NCI-H510A treated with DMSO at 0.1 percent for 48 hours (cell line): Measurements from ENCODE around the gene TPX2.

Source experiments
- DNase-seq: peaks from one replicate; lab custom pipeline; 2025; lab: John Stamatoyannopoulos, UW

TPX2 gene, protein sequence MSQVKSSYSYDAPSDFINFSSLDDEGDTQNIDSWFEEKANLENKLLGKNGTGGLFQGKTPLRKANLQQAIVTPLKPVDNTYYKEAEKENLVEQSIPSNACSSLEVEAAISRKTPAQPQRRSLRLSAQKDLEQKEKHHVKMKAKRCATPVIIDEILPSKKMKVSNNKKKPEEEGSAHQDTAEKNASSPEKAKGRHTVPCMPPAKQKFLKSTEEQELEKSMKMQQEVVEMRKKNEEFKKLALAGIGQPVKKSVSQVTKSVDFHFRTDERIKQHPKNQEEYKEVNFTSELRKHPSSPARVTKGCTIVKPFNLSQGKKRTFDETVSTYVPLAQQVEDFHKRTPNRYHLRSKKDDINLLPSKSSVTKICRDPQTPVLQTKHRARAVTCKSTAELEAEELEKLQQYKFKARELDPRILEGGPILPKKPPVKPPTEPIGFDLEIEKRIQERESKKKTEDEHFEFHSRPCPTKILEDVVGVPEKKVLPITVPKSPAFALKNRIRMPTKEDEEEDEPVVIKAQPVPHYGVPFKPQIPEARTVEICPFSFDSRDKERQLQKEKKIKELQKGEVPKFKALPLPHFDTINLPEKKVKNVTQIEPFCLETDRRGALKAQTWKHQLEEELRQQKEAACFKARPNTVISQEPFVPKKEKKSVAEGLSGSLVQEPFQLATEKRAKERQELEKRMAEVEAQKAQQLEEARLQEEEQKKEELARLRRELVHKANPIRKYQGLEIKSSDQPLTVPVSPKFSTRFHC

DNA sequence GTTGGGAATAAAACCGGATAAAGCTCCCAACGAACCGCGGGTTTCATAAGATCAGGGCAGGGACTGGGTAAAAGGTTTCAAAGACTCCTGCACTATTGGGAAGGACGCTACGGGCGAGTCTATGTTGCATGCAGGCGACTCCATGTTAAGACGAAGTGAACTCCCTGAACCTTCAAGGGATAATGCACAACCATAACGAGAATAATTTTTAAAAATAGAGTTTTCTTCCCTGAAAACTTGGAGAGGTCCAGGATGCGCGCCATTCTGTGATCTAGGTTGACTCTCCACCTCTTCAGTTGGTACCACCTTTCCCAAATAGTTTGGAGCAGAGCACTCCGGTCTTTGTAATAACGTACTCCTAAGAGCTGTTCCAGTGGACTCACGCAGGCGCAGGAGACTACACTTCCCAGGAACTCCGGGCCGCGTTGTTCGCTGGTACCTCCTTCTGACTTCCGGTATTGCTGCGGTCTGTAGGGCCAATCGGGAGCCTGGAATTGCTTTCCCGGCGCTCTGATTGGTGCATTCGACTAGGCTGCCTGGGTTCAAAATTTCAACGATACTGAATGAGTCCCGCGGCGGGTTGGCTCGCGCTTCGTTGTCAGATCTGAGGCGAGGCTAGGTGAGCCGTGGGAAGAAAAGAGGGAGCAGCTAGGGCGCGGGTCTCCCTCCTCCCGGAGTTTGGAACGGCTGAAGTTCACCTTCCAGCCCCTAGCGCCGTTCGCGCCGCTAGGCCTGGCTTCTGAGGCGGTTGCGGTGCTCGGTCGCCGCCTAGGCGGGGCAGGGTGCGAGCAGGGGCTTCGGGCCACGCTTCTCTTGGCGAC lies at the start of gene TPX2:
Gene TPX2, plus strand, starts transcription at position 562 of the 821 bp plus-strand sequence. CDS start 18,187 bp downstream, outside the sequence.
- peak; percentile 96 for DNase-seq

DNA sequence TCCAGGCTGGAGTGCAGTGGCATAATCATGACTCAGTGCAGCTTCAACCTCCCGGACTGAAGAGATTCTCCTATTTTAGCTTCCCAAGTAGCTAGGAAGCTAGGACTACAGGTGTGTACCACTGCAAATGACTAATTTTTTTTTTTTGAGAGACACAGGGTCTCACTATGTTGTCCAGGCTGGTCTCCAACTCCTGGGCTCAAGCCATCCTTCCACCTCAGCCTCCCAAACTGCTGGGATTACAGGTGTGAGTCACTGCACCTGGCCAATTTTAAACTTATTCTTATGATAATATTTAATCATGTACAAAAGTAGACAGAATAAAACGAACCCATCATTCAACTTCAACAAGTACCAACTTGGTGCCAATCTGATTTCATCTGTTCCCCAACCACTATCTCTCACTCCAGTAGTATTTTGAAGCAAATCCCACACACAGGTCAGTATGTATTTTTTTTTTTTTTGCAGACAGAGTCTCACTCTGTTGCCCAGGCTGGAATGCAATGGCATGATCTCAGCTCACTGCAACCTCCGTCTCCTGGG lies 48.9 kb upstream of the TPX2 start:
- no peak for DNase-seq

DNA sequence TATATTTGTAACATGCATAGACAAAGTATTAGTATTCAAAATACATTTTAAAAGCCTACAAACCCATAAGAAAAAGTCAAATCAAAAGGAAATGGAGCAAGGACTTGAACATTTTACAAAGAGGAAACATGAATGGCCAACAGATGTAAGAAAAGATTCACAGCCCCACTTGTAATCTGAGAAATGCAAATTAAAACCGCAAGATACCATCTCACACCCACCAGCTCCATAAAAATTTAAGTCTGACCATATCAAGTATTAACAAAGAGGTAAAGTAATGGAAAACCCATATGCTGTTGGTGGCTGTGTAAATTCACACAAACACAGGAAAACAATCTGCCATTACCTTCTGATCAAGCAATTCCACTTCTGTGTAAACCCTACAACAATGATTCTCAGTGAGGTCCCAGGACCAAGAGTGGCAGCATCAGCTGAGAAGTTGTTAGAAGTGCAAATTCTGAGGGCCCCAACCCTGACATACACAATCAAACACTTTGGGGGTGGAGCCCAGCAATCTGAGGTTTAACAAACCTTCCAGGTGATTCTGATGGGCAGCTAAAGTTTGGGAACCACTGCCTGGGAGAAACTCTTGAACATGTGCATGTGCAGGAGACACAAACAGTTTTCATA lies 47.3 kb upstream of the TPX2 start:
- no peak for DNase-seq

DNA sequence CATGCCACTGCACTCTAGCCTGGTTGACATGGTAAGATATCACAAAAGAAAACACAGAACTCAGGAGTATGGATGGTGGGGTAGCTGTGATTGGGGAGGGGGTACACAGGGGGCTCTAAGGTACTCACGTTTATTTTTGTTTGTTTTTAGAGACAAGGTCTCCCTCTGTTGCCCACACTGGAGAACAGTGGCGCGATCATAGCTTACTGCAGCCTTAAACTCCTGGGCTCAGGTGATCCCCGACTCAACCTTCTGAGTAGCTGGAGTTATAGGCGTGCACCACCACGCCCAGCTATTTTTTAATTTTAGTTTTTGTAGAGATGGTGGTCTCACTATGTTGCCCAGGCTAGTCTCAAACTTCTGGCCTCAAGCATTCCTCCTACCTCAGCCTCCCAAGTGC lies 45.7 kb upstream of the TPX2 start:
- no peak for DNase-seq

DNA sequence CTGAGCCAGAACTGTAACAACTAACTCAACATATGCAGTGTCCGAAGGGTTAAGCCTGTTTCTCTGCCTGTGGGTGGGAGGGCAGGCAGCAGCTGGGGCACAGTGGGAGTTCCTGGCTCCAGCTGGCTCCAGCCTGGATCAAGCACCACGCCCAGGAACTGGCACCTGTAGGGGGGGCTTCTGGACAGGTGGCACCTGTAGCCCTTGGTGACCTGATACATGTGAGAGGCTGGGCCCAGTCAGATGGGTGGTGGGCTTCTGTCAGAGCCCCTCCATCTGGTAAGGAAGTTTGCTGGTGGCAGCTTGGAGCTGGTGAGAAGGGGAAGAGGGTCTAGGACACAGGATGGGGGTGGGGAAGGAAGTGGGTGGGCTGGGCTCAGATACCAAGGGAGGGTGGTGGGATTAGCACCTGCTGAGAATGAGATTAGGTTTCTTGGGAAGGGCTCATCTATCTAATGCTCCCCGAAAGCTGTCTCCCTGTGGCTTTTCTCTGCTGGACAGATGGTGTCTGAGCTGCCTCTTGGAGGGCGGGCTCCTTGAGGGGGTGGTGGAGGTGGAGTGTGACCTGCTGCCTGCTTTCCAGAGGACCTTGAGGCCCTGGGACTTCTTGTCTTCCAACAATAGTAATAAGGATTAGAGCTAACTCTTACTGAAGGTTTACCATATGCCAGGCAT lies 45.0 kb upstream of the TPX2 start:
- peak; percentile 40 for DNase-seq

DNA sequence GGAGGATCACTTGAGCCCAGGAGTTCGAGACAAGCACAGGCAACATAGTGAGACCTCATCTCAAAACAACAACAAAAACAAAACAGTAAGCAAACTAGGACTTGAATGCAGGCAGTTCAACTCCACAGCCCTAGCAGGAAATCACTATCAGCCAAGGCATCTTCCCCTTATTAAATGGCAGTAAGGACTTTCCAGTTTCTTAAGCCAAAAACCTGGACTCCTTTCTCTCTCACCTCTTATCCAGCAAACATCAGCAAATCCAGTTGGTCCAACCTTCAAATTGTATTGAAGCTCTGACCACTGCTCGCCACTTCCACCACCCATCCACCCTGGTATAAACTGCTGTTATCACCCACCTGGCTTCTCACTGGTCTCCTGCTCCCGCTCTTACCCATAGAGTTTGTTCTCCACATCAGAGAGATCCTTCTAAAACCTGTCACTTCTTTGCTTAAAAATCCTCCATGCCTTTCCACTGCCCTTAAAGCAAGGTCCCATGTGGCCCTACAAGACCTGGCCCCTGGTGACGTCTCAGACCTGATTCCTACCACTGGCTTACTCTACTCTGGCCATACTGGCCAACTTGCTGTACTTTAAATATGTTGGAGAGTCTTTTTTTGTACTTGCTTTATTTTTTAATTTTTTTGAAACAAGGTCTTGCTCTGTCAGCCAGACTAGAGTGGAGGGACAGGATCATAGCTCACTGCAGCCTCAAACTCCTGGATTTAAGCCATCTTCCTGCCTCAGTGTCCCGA lies 44.1 kb upstream of the TPX2 start:
- no peak for DNase-seq

DNA sequence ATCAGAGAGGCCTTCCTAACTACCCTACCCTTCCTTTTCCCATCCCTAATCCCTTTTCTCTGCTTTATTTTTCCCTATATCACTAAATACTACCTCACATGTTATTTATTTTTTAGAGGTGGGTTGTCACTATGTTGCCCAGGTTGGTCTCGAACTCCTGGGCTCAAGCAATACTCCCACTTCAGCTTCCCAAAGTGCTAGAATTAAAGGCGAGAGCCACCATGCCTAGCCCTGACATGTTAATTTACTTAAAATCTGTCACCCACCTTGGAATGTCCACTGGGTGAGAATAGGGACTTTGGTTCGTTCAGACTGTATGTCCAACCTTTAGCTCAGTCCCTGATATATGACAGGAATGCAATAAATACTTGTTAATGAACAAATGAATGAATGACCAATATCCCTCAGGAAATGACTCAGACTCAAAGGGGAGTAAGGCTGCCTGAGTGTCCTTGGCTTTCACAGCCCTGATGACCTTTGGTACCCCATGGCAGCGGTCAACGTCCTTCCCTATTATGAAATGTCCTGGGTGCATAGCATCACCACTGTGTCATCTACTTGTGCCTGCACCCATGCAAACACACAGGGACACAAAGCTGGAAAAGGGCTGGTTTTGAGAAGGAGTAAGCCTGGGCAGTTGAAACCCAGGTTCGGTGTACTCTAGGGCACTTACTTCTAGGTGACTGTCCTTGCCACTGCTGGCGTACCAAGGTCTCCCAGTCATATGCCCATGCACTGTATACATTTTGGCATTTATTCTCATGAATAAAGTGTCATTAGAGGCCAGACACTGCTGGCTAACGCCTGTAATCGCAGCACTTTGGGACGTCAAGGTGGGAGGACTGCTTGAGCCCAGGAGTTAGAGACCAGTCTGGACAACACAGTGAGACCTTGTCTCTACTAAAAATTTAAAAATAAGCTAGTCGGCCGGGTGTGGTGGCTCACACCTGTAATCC lies 43.0 kb upstream of the TPX2 start:
- no peak for DNase-seq

DNA sequence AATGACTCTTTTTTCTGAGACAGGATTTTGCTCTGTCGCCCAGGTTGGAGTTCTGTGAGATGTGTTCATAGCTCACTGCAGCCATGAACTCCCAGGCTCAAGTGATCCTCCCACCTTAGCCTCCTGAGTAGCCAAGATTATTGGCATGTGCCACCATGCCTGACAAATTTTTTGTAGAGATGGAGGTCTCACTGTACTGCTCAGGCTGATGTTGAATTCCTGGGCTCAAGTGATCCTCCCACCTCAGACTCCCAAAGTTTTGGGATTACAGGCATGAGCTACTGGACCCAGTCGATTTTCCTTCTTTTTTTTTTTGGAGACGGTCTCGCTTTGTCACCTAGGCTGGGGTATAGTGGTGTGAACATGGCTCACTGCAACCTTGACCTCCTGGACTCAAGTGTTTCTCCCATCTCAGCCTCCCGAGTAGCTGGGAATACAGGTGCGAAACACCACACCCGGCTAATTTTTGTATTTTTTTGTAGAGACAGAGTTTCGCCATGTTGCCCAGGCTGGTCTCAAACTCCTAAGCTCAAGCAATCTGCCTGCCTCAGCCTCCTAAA lies 40.8 kb upstream of the TPX2 start:
- no peak for DNase-seq

DNA sequence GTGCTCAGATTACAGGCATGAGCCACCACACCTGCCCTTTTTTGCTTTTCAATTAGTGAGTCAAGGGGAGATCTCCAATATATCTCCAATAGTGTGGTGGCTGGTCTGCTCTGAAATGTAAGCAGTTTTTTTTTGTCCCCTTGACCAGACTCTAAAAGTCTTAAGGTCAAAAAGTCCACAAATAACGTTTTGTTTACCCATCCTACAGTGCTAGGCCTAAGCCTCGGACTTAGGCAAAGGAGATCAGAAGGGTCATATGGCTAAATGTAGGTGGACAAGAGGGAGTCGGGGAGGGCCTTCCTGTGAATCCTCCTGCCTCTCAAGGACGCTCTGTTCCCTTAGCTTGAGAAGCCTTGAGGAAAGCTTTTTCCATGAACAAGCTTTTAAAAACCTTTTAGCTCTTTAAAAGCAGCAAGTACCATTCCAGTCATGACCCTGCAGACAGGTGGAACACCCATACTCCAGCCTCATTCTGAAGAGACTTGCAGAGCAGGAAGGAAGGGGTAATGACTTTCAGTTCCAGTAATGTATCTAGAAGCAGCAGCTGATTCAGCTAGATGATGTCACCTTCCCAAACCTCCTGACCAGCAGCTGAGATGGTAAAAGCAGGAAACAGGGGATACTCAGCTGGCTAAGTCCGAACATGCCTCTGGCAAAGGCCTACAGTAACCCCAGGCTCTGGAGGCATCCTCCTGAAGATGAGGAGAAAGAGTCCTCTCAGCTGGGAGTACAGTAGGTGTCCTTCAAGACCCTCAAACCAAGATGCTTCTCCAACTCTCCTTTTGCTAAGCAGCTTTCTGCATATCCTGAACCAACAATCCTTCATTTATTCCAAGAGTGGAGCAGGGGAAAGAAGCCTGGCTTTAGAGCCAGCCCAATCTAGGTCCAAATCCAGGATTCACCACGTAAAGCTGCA lies 40.0 kb upstream of the TPX2 start:
- DNase-seq, result peak; percentile 89

DNA sequence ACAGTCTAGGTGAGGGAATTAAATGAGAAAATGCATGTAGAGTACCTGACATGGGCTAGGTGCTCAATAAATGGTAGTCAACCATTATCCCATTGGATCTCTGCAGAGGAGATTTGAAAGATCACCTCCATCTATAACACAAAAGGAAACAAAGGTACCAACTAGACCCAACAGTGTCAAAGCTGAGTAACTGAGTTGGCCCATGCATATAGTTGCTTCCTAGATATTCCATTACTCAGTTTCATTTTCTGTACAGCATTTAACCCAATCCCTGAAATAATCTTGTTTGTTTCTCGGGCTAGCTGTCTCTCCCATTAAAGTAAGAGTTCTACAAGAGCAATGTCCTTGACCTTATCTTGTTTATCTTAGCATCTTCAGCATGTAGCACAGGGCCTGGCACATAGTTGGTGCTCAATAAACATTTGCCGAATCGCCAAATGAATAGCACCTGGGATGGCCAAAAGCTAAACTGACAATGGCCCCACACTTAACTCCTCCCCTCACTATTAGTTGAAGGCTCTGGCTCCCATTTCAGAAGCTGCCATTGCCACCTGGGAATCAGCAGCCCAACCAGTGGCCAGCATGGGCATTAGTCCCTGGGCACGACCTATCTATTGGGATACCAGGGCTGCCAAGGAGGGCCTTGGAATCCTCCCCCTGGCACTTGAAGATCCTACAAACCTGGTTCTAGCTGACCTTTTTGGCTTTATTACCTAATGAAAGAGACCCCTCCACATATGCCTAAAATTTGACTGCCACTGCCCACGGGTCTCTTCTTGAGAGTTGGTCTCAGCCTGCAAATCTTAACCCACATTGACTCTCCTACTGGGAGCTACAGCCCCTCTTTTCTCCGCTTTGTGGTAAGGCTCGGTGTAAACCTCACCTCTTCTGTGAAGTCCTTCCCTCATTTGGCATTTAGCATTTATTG lies 39.0 kb upstream of the TPX2 start:
- DNase-seq, result no peak

DNA sequence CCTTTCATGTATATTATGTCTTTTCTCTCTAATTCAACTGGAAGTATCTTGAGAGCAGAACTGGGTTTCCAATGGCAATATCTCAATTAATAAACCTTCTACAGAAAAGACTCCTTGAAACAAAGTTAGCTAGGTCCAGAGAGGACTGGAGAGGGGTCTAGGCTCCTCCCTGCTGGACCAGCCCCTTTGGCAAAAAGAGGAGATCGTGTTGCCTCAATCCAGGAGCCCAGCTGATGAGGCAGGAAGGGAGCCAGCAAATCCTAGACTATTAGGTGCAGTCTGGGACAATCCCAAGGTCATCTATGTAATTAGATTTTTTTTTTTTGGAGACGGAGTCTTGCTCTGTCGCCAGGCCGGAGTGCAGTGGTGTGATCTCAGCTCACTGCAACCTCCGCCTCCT lies 38.3 kb upstream of the TPX2 start:
- DNase-seq, result no peak

DNA sequence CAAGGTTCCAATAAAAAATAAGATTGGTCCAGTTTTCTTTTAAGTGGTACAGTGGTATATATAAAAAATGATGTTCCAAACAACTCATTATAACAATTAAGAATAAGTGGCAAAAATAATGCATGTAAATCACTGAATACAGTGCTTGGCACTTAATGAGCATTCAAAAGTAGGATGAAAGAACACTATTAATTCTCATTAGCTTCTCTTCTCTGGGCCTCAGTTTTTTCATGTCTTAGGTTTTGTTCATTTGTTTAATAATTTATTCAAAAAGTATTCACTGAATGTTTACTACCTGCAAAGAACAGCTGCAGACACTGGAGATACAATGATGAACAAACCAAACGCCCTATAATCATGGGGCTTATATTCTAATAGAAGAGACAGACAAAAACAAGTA lies 37.5 kb upstream of the TPX2 start:
- DNase-seq, result no peak

DNA sequence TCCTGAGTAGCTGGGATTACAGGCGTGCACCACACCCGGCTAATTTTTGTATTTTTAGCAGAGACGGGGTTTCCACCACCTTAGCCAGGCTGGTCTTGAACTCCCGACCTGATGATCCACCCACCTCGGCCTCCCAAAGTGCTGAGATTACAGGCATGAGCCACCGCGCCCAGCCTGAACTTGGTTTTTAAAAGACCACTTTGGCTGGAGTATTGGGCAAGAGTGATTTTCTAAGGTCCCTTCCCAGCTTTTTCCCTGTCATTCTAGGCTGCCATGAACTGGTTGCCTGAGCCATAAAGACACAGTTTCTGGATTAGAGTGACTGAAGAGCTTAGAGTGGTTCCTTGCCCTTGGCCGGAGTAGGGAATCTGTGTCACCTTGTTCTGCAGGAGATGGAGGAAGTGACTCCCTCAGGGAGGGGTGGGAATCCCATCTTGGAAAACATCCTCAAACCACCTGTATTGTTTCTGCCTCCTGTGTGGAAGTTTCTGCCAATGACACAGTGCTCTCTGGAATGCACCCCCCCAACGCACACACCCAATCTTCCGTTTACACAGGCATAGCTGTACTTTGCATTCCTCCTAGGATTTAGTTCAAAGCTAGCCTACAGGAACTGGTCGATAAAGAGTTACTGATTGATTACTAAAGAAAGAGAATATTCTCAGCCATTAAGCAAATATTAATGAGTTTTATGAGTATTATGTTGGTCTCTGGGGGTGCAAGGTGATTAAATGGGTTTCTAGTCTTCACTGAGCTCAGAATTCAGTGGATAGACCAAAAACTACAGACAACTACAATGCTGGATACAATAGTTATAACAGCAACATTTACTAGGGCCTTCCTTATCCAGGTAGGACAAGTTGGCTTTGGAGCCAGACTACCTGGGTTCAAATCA lies 34.6 kb upstream of the TPX2 start:
- DNase-seq, result no peak

DNA sequence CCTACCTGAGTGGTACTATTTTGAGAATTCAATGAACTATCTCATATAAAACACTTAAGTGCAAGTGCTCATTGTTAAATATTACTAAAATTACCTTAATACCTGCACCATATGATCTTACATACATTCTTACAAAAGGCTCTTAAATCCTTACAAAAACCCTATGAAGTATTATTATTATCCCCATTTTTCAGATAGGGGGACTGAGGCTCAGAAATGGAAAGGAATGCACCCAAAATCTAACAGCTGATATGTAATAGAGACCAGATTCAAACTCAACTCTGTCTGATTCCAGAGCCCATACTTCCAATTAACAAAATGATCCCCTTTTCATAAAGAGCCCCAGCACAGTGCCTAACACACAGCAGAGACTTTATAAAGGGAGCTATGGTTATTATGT lies 33.9 kb upstream of the TPX2 start:
- no peak for DNase-seq
